IMR-90 (cell line): ENCODE data around the gene ST8SIA2. TPM values are rescaled to one million over a fixed set of nuclear protein-coding genes. Genes with fewer than 3 reads are reported as not detected.

ENCODE experiments used
- ATAC-seq: fragments of 200-7000 bp; cut with Tn5 transposase; 2 replicates; pipeline ENCODE4 v1.9.1; 2020; ENCODE audit warnings: low read depth, mild to moderate bottlenecking, moderate library complexity
- BruUV-seq: library from RNA; stranded (reverse); fragments of 400-500 nt; replicated peaks from 2 replicates; lab custom pipeline; 2021; lab: Mats Ljungman, UMichigan
- CTCF ChIA-PET: fragments of 300-600 bp; formaldehyde crosslinking; extraction: SDS; loops from one replicate; lab custom pipeline; 2021; ENCODE audit warnings: antibody characterized with exemption; lab: Yijun Ruan, JAX
- POLR2A ChIA-PET: fragments of 300-600 bp; sonication (Branson Sonifier 250); formaldehyde crosslinking; loops from one replicate; lab custom pipeline; 2022; ENCODE audit warnings: antibody characterized with exemption; ENCODE audit not compliant: unreplicated experiment; lab: Charles Lee
- DNase-seq: peaks from one replicate; pipeline ENCODE4 v3.0.0; 2013
- H2AFZ ChIP-seq: replicated peaks from 2 replicates; pipeline ENCODE3; 2013; ENCODE audit warnings: low read length, mild to moderate bottlenecking; ENCODE audit not compliant: poor library complexity
- H2AK5ac ChIP-seq: 2 replicates; pipeline ENCODE4 v1.6.1; 2013; ENCODE audit warnings: low read depth, low read length, inconsistent platforms
- H2AK9ac ChIP-seq: replicated peaks from 2 replicates; pipeline ENCODE3; 2013; ENCODE audit warnings: mild to moderate bottlenecking, low read depth, low read length, moderate library complexity; ENCODE audit not compliant: poor library complexity
- H2BK120ac ChIP-seq: 2 replicates; pipeline ENCODE4 v1.6.1; 2013; ENCODE audit warnings: low read depth, low read length, inconsistent platforms
- H2BK15ac ChIP-seq: 3 replicates; pipeline ENCODE4 v1.6.1; 2013; ENCODE audit warnings: low read depth, low read length, inconsistent platforms
- H2BK20ac ChIP-seq: 2 replicates; pipeline ENCODE4 v1.6.1; 2013; ENCODE audit warnings: low read depth, mild to moderate bottlenecking, inconsistent platforms, low read length, moderate library complexity
- H2BK5ac ChIP-seq: 2 replicates; pipeline ENCODE4 v1.6.1; 2013; ENCODE audit warnings: mild to moderate bottlenecking, low read depth, low read length, inconsistent platforms; ENCODE audit not compliant: poor library complexity, severe bottlenecking
- H3K14ac ChIP-seq: replicated peaks from 2 replicates; pipeline ENCODE4 v1.6.1; 2013; ENCODE audit warnings: low read depth, low read length, inconsistent platforms
- H3K18ac ChIP-seq: 2 replicates; pipeline ENCODE4 v1.6.1; 2013; ENCODE audit warnings: low read depth, low read length, control low read depth
- H3K23ac ChIP-seq: 2 replicates; pipeline ENCODE4 v1.6.1; 2013; ENCODE audit warnings: low read depth, low read length, inconsistent platforms
- H3K27ac ChIP-seq: 2 replicates; pipeline ENCODE4 v1.5.1; 2013; ENCODE audit warnings: mild to moderate bottlenecking, control low read depth, low read length; ENCODE audit not compliant: insufficient read depth
- H3K27me3 ChIP-seq: 2 replicates; pipeline ENCODE4 v1.6.1; 2013; ENCODE audit warnings: low read length; ENCODE audit not compliant: control insufficient read depth, insufficient read depth
- H3K36me3 ChIP-seq: 2 replicates; pipeline ENCODE4 v1.6.1; 2013; ENCODE audit warnings: low read length, mixed read lengths; ENCODE audit not compliant: control insufficient read depth, insufficient read depth
- H3K4ac ChIP-seq: 2 replicates; pipeline ENCODE4 v1.6.1; 2013; ENCODE audit warnings: low read depth, low read length, inconsistent platforms
- H3K4me1 ChIP-seq: 2 replicates; pipeline ENCODE4 v1.6.1; 2013; ENCODE audit warnings: low read length, mixed read lengths; ENCODE audit not compliant: control insufficient read depth, insufficient read depth
- H3K4me2 ChIP-seq: 2 replicates; pipeline ENCODE4 v1.6.1; 2013; ENCODE audit warnings: low read depth, mild to moderate bottlenecking, control low read depth, low read length, moderate library complexity
- H3K4me3 ChIP-seq: 2 replicates; pipeline ENCODE4 v1.5.1; 2013; ENCODE audit warnings: low read depth, mild to moderate bottlenecking, control low read depth, low read length, moderate library complexity; ENCODE audit not compliant: insufficient read depth
- H3K56ac ChIP-seq: 2 replicates; pipeline ENCODE4 v1.6.1; 2013; ENCODE audit warnings: low read length, inconsistent platforms; ENCODE audit not compliant: insufficient read depth; ENCODE audit errors: extremely low read depth
- H3K79me1 ChIP-seq, 2 experiments: 2 replicates each; pipeline ENCODE4 v1.6.1; 2013; ENCODE audit warnings: low read length in 2 of 2, inconsistent platforms in 1 of 2, low read depth in 1 of 2
- H3K9ac ChIP-seq: 2 replicates; pipeline ENCODE4 v1.6.1; 2013; ENCODE audit warnings: low read depth, low read length, control low read depth
- H3K9me1 ChIP-seq: 2 replicates; pipeline ENCODE4 v1.6.1; 2013; ENCODE audit warnings: low read length, inconsistent platforms; ENCODE audit not compliant: insufficient read depth
- H3K9me3 ChIP-seq: 2 replicates; pipeline ENCODE4 v1.6.1; 2013; ENCODE audit warnings: low read length; ENCODE audit not compliant: control insufficient read depth, insufficient read depth
- H4K20me1 ChIP-seq: 2 replicates; pipeline ENCODE4 v1.6.1; 2013; ENCODE audit warnings: low read length, inconsistent platforms; ENCODE audit not compliant: insufficient read depth
- H4K5ac ChIP-seq: 2 replicates; pipeline ENCODE4 v1.6.1; 2013; ENCODE audit warnings: mild to moderate bottlenecking, low read depth, low read length, control low read depth
- H4K8ac ChIP-seq, 2 experiments: 2 replicates each; pipeline ENCODE4 v1.6.1; 2013; ENCODE audit warnings: low read depth in 2 of 2, low read length in 2 of 2, control low read depth in 1 of 2, inconsistent platforms in 1 of 2
- H4K91ac ChIP-seq: 2 replicates; pipeline ENCODE4 v1.6.1; 2013; ENCODE audit warnings: low read depth, low read length, inconsistent platforms; ENCODE audit not compliant: insufficient read depth
- BHLHE40 ChIP-seq: fragments of 150-350 bp; IDR thresholded peaks from 2 replicates; pipeline ENCODE4 v1.6.1; 2016; ENCODE audit warnings: mild to moderate bottlenecking, low read depth, low read length
- CEBPB ChIP-seq: IDR thresholded peaks from 2 replicates; pipeline ENCODE4 v1.6.1; 2012; ENCODE audit warnings: low read depth, low read length, improper control_type of control experiment
- CHD1 ChIP-seq: IDR thresholded peaks from 2 replicates; pipeline ENCODE4 v1.6.1; 2012; ENCODE audit warnings: low read depth, low read length, improper control_type of control experiment
- CTCF ChIP-seq: conservative IDR thresholded peaks from 2 replicates; pipeline ENCODE4 v1.5.1; 2012; ENCODE audit warnings: mild to moderate bottlenecking, low read depth, low read length, improper control_type of control experiment
- ELK1 ChIP-seq: fragments of 150-350 bp; IDR thresholded peaks from 2 replicates; pipeline ENCODE4 v1.6.1; 2016; ENCODE audit warnings: low read depth, mild to moderate bottlenecking, low read length, moderate library complexity, borderline replicate concordance
- FOS ChIP-seq: fragments of 150-350 bp; IDR thresholded peaks from 2 replicates; pipeline ENCODE4 v1.6.1; 2016; ENCODE audit warnings: low read depth, low read length
- MAFK ChIP-seq: IDR thresholded peaks from 2 replicates; pipeline ENCODE4 v1.6.1; 2012; ENCODE audit warnings: low read depth, low read length, improper control_type of control experiment
- MAZ ChIP-seq: IDR thresholded peaks from 2 replicates; pipeline ENCODE4 v1.6.1; 2012; ENCODE audit warnings: low read depth, mild to moderate bottlenecking, low read length, improper control_type of control experiment, moderate library complexity, borderline replicate concordance
- MXI1 ChIP-seq: IDR thresholded peaks from 2 replicates; pipeline ENCODE4 v1.6.1; 2012; ENCODE audit warnings: low read depth, mild to moderate bottlenecking, low read length, moderate library complexity, borderline replicate concordance
- NFE2L2 ChIP-seq: fragments of 150-350 bp; IDR thresholded peaks from 2 replicates; pipeline ENCODE4 v1.6.1; 2016; ENCODE audit warnings: low read depth, mild to moderate bottlenecking, low read length
- POLR2A ChIP-seq: IDR thresholded peaks from 2 replicates; pipeline ENCODE4 v1.6.1; 2012; ENCODE audit warnings: mild to moderate bottlenecking, low read depth, low read length
- RAD21 ChIP-seq: IDR thresholded peaks from 2 replicates; pipeline ENCODE4 v1.6.1; 2012; ENCODE audit warnings: low read length, improper control_type of control experiment
- RCOR1 ChIP-seq: IDR thresholded peaks from 2 replicates; pipeline ENCODE4 v1.6.1; 2012; ENCODE audit warnings: mild to moderate bottlenecking, low read length, improper control_type of control experiment; ENCODE audit not compliant: insufficient replicate concordance
- RFX5 ChIP-seq: IDR thresholded peaks from 2 replicates; pipeline ENCODE4 v1.8.0; 2012; ENCODE audit warnings: low read depth, mild to moderate bottlenecking, low read length, moderate library complexity
- SMC3 ChIP-seq: fragments of 150-350 bp; IDR thresholded peaks from 2 replicates; pipeline ENCODE4 v1.6.1; 2016; ENCODE audit warnings: low read depth, mild to moderate bottlenecking, antibody characterized with exemption, low read length, moderate library complexity
- USF2 ChIP-seq: fragments of 150-350 bp; IDR thresholded peaks from 2 replicates; pipeline ENCODE4 v1.6.1; 2017; ENCODE audit warnings: mild to moderate bottlenecking, antibody characterized with exemption, low read length, low read depth
- WGBS, 2 experiments: methylation state at CpG; one replicate each; pipeline versions ENCODE4 v1.1.5 to v1.1.7; 2013; ENCODE audit warnings: missing lambda C conversion rate in 2 of 2; ENCODE audit not compliant: insufficient read length in 1 of 2; ENCODE audit errors: extremely low coverage in 2 of 2; 5-methylcytosine and 5-hydroxymethylcytosine counted together
- dilution Hi-C: fragments of 300-500 bp; cut with HindIII; formaldehyde crosslinking; loops from one replicate; pipeline ENCODE4 v1.14.3; 2018; ENCODE audit warnings: low sequenced_read_pairs; ENCODE audit not compliant: unreplicated experiment
- in situ Hi-C: fragments of 300-500 bp; cut with MboI; formaldehyde crosslinking; loops from 3 replicates; pipeline ENCODE4 v1.14.3; 2019; ENCODE audit warnings: low sequenced_read_pairs, inconsistent platforms, mixed read lengths
- intact Hi-C: fragments of 100-400 bp; cut with micrococcal nuclease; formaldehyde crosslinking; loops from 2 replicates; pipeline ENCODE4 v1.10.0; 2022
- polyA plus RNA-seq, 3 experiments: library from polyadenylated mRNA; depleted of rRNA; stranded (reverse); fragments of >200 nt; gene quantifications; 2 replicates each; pipeline ENCODE4 v1.2.3, GENCODE V29; 2012; ENCODE audit warnings: low replicate concordance in 1 of 3
- total RNA-seq: library from RNA; depleted of rRNA; stranded (reverse); fragments of >200 nt; gene quantifications from 2 replicates; pipeline ENCODE4 v1.2.3, GENCODE V29; 2012

ST8SIA2 gene
- total and polyA plus RNA-seq, 2 of the 4 experiments (the other 2 are of a cell fraction), result not detected

GRCh38 chr15:92402751-92403150 lies 9.1 kb downstream of the ST8SIA2 start:
- Histone ChIP-seq H3K27ac (no peak overlapping the region), H3K14ac (no peak overlapping the region), H2AK5ac (no peak overlapping the region), H2BK5ac (no peak overlapping the region), H3K4me3 (no peak overlapping the region), H3K9ac (no peak overlapping the region), H3K9me3 (no peaks in the 10 kb centered on the region), H4K91ac (no peak overlapping the region), H3K36me3 (no peaks in the 10 kb centered on the region), H3K18ac (no peak overlapping the region), H4K20me1 (no peaks in the 10 kb centered on the region), H3K56ac (no peak overlapping the region), H4K8ac (no peak overlapping the region), H3K4ac (no peak overlapping the region), H3K4me1 (no peaks in the 10 kb centered on the region), H4K5ac (no peak overlapping the region), H2BK15ac (no peak overlapping the region), H3K79me1 (no peaks in the 10 kb centered on the region), H3K4me2 (no peak overlapping the region), H3K9me1 (no peaks in the 10 kb centered on the region), H2AFZ (no peak overlapping the region), H2BK20ac (no peak overlapping the region), H2BK120ac (no peak overlapping the region), H2AK9ac (no peak overlapping the region), H3K27me3 (no peaks in the 10 kb centered on the region), H3K23ac (no peak overlapping the region)
- TF ChIP-seq USF2, result no peak
- no peak for TF ChIP-seq MAFK
- TF ChIP-seq BHLHE40, result no peak
- TF ChIP-seq MXI1, result no peak
- no peak for TF ChIP-seq CTCF
- no peak for TF ChIP-seq ELK1
- TF ChIP-seq RFX5, result no peak
- no peak for TF ChIP-seq CHD1
- TF ChIP-seq RCOR1, result no peak
- no peak for TF ChIP-seq MAZ
- TF ChIP-seq FOS, result no peak
- no peak for TF ChIP-seq POLR2A
- no peak for TF ChIP-seq CEBPB
- no peak for TF ChIP-seq RAD21
- no peak for TF ChIP-seq SMC3
- no peak for TF ChIP-seq NFE2L2
- intact Hi-C loops, result no loop called here
- no CpG with 5 or more reads among the region's 5 CpGs for WGBS, 2 experiments
- ChIA-PET CTCF (no interaction called here), POLR2A (no interaction called here)
- DNase-seq (no peak), ATAC-seq (no peak)
- BruUV-seq, result no TSS peak
- dilution Hi-C loops, result no loop called here
- in situ Hi-C loops, result no loop called here
